ENCODE data around the gene CSNK1D.

The CSNK1D gene

GRCh38 chr17:82238472-82239201 lies 34.9 kb downstream of the CSNK1D start:
- peak; percentile 73 to 82 for DNase-seq

GRCh38 chr17:82237746-82238471 lies 35.6 kb downstream of the CSNK1D start:
- DNase-seq = no peak

GRCh38 chr17:82237083-82237745 lies 36.3 kb downstream of the CSNK1D start:
- DNase-seq = peak in 1 of 2 donors; percentile 28

- peak; percentile 73 to 77 for DNase-seq
Observed at GRCh38 chr17:82236142-82236971, 37.1 kb downstream of the CSNK1D start.

- DNase-seq = no peak
Observed at GRCh38 chr17:82235775-82236141, 37.7 kb downstream of the CSNK1D start.

GRCh38 chr17:82235056-82235774 lies 38.3 kb downstream of the CSNK1D start:
- no peak for DNase-seq

- DNase-seq = no peak
Observed at GRCh38 chr17:82234211-82235055, 39.1 kb downstream of the CSNK1D start.

GRCh38 chr17:82232876-82233785 lies 40.4 kb downstream of the CSNK1D start:
- DNase-seq = no peak

- DNase-seq = no peak
Observed at GRCh38 chr17:82232322-82232820, 41.1 kb downstream of the CSNK1D start.

GRCh38 chr17:82231562-82232321 lies 41.8 kb downstream of the CSNK1D start:
- DNase-seq = peak; percentile 43 to 57

- DNase-seq = no peak
Observed at GRCh38 chr17:82231312-82231561, 42.3 kb downstream of the CSNK1D start.

- DNase-seq = peak; percentile 63 to 73
Observed at GRCh38 chr17:82230609-82231311, 42.7 kb downstream of the CSNK1D start.

GRCh38 chr17:82229698-82230608 lies 43.5 kb downstream of the CSNK1D start:
- DNase-seq = no peak

- DNase-seq = peak; percentile 78 to 82
Observed at GRCh38 chr17:82228842-82229697, 44.4 kb downstream of the CSNK1D start, which contains the start of gene SLC16A3. Gene SLC16A3 (plus strand): TSS chr17:82229042. CDS start chr17:82236009, 6,967 bp downstream.

GRCh38 chr17:82228278-82228841 lies 45.1 kb downstream of the CSNK1D start:
- peak; percentile 68 to 74 for DNase-seq

- no peak for DNase-seq
Observed at GRCh38 chr17:82227629-82228277, 45.7 kb downstream of the CSNK1D start.

All from CD4-positive, alpha-beta T cell treated with Interferon alpha-2 for 1 hour (primary cell).